Stimulated activated CD4-positive, alpha-beta T cell treated with anti-CD3 and anti-CD28 coated beads, Interleukin-12 subunit alpha, Interleukin-12 subunit beta, amount 100 ng/mL, for 24 hours (primary cell): ENCODE data around the gene POU2AF1.
"Not testable (repeated sequence)": the region's sequence is repeated elsewhere in the genome, so short reads cannot be mapped to it uniquely, and the experiment has no call there.

Experiments used
- DNase-seq, 2 experiments: peaks; one replicate each; pipeline ENCODE4 v3.0.0-alpha.2; 2020; ENCODE audit warnings: low read depth in 2 of 2

Gene POU2AF1

GRCh38 chr11:111347002-111347722 lies 31.9 kb downstream of the POU2AF1 start:
- DNase-seq = no peak

GRCh38 chr11:111344032-111344431 lies 35.0 kb downstream of the POU2AF1 start:
- no peak for DNase-seq

DNA sequence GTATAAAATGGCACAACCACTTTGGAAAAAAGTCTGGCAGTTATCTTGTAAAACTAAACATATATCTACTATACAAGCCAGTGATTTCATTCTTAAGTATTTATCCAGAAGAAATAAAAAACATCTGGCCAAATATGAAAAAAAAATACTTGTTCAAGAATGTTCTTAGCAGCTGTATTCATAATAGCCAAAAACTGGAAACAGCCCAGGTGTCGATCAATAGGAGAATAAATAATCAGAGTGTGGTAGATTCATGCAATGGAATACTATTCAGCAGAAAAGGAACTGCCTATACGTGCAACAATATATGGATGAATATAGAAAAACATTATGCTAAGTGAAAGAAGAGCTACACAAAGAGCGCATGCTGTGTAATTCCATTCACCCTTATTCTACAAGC lies 36.7 kb downstream of the POU2AF1 start:
- DNase-seq = no peak

- DNase-seq = no peak
Measured at GRCh38 chr11:111339758-111340388, 39.2 kb downstream of the POU2AF1 start.

DNA sequence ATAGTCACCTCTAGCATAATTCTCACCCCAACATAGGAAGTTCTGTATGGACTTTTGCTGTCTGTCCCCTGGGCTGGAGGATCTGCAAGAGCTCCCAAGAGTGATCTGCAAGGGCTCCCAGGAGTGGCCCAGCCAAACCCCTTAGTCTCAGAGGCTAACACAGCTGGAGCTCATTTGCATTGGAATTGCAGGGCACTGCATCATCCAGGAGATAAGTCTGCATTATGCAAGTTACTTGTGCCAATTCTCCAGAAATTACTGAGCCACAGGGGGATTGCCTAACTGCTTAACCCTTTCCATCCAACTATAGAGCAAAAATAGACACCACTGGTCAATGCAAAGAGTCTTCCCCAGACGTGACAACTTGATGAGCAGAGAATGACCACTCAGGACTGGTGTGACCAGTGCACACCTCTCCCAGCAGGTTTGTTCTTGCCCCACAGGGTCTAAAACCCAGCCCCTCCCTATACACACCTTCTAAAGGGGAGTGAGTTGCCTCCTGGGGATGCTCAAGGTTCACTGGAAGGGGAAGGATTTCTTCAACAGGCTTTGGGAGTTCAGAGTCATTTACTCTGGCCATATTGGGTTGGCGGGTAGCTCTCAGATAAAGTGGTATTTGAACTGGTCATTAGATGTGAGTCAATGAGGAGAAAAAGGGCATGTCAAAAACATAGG lies 42.4 kb downstream of the POU2AF1 start:
- no peak for DNase-seq

- DNase-seq = no peak
Measured at GRCh38 chr11:111336062-111336461, 43.0 kb downstream of the POU2AF1 start.

- no peak for DNase-seq
Measured at GRCh38 chr11:111335549-111335948, 43.5 kb downstream of the POU2AF1 start.

- no peak for DNase-seq
Measured at GRCh38 chr11:111334532-111335502, 44.3 kb downstream of the POU2AF1 start.

GRCh38 chr11:111331711-111332479 lies 47.2 kb downstream of the POU2AF1 start:
- no peak for DNase-seq

DNA sequence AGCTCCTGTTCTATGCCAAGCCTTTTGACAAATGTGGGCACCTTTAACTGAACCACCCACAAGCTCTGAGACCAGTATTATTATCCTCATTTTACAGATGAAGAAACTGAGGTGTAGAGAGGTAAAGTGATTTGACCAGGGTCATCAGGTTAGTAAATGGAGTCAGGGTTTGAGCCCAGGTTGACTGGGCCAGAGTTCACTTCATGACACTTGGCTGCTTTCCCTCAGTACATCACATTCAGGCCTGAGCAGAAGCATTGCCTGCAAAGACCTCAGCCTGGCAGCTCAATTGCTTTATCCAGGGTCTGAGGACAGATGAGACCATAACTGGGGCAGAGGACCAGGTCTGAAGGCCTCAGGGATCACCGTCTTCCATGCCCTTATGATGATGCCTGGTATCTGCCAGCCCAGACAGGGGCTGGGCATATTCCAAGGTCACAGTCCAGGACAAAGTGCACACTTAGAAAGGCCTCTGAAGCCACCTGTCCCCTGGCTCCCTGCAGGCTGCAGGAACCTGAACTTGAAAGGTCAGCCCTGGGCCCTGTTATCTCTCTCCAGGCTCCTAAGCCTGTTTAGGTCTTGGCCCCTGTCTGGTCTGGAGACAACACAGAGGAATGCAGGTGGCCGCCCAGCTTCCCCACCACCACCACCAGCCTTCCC lies 48.7 kb downstream of the POU2AF1 start:
- DNase-seq = no peak

- no peak for DNase-seq
Measured at GRCh38 chr11:111329306-111330204, 49.5 kb downstream of the POU2AF1 start.

DNA sequence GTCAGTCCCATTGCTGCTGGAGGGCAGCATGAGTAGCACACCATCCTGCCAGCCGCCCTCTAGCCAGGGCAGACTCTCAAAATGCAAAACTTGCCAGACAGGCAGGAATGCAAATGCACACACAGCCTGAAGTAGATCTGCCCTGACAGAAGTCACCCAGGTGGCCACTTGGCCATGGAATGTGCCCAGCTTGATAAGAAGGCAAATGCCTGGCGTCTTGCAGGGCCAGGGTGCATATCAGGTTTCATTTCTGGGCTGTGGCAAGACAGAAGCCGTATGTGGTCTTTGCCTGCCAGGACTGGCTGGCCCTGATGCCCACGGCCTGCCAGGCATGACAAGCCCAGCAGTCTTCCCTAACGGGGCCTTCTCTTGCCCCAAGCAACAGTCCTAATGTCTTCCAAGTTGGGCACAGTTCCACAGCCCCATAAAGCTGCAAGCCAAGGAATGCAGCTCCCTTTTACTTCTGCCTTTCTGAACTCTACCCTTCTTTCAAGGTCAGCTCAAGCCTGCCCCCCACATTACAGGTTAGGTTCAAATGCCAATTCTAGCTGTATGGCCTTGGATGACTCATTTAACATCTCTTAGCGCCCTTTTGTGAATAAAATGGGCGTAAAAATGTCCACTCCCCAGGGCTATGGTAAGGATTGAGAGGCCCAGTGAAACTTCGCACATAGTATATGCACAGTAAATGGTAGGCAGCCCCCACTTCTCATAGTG lies 51.0 kb downstream of the POU2AF1 start:
- DNase-seq = no peak

DNA sequence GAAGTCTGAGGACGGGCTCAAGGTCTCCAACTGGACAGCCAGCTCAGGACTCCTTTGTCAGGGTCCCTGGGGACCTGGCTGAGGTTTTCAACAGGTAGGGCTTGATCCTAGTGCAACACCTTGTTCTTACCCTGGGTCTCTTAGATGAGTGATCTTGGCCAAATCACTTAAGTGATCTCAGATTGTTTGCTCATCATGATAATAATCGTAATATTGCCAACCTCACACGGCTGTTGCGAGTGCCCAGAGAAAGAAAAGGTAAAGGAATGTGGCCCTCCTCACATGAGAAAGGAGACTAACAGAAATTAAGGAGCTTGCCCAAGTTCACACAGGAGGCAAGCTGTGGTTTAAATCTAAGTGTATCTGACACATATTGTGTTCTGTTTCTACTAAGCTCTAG lies 52.3 kb downstream of the POU2AF1 start:
- no peak for DNase-seq

DNA sequence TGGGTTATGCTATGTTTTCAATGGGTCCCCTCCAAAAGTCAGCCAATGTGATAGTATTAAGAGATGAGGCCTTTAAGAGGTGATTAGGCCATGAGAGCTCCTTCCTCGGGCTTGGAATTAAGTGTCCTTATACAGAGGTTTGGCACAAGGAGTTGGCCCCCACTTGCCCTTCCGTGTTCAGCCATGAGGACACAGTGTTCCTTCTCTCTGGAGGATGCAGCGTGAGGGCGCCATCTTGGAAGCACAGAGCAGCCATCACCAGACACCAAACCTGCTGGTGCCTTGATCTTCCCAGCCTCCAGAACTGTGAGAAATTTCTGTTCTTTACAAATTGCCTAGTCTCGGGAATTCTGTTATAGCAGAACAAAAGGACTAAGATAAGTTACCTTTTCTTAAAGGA lies 53.8 kb downstream of the POU2AF1 start:
- DNase-seq = no peak

- DNase-seq = no peak
Measured at GRCh38 chr11:111324277-111324720, 54.8 kb downstream of the POU2AF1 start.

GRCh38 chr11:111322534-111322933 lies 56.5 kb downstream of the POU2AF1 start:
- DNase-seq = no peak

DNA sequence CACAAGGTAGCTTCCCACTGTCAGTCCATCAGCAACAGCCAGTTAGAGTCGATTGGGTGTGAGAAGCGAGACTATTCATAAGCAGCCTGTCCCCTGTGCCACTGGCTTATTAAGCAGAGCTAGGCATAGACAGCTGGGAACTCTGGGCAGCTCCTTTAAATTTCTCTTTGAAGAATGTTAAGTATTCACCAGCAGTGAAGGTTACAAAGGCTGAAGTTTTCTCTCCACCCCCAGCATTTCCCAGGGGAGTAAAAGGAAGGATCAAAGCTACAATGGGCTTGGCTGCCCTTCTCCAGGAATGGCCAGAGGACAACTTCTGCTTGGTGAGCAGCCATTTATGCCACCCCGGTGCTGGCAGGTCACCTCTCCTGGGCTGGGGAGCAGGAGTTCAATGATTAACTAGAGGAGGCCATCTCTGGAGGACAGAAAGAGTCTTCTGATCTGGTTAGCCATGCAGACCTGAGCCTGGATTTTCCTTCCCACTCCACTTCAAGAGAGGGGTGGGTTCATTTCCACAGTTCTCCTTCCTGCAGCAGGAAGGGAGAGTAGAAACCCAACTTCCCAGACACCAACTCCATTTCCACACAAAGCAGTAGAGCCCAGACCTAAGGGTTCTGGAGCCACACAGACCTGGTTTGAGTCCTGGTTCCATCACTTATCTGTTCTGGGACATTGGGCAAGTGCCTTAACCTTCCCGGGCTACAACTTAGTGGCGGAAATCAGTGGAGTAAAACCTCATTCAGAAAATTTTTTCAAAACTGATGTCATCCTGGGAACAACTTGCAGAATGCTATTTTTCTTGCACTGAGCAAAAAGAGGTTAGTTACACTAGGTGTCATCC lies 58.1 kb downstream of the POU2AF1 start:
- no peak for DNase-seq

DNA sequence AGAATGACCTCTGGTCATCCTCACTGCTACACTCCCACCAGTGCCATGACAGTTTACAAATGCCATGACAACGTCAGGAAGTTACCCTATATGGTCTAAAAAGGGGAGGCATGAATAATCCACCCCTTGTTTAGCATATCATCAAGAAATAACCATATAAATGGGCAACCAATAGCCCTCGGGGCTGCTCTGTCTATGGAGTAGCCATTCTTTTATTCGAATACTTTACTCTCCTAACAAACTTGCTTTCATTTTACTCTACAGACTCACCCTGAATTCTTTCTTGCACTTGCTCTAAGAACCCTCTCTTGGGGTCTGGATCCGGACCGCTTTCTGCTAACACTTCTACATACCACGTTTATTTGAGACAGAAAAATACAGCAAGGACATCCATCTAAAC lies 58.9 kb downstream of the POU2AF1 start:
- DNase-seq = not testable (repeated sequence)
